RKO (cell line): ENCODE results near the gene FKBP3.
"Not testable (repeated sequence)": the region's sequence is repeated elsewhere in the genome, so short reads cannot be mapped to it uniquely, and the experiment has no call there.

Experiments used
- DNase-seq: peaks from one replicate; pipeline ENCODE4 v3.0.0-alpha.2; 2016; ENCODE audit warnings: low spot score

The FKBP3 gene

GRCh38 chr14:45134051-45134958, at the start of gene FKBP3:
FKBP3 (minus strand) TSS chr14:45134481; CDS start chr14:45134456, 25 bp downstream.
- peak; percentile 99 for DNase-seq

DNA sequence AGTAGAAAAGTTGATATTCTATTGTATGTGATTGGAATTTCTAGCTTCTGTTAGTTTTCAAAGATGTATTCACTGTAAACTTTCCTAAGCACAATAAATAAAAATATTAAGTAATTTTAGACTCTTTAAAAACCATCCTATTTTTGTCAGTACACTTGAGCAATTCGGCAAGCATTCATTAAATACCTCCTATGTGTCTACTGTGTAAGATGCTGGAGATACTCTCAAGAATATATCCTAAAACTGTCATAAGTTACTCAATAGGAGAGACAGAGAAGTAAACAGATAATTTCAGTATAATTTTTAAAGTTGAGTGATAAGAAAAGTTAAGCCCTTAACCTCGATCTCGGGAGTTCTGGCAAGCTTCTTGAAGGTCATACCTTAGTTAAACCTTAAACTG, 47.5 kb upstream of the FKBP3 start:
- no peak for DNase-seq

DNA sequence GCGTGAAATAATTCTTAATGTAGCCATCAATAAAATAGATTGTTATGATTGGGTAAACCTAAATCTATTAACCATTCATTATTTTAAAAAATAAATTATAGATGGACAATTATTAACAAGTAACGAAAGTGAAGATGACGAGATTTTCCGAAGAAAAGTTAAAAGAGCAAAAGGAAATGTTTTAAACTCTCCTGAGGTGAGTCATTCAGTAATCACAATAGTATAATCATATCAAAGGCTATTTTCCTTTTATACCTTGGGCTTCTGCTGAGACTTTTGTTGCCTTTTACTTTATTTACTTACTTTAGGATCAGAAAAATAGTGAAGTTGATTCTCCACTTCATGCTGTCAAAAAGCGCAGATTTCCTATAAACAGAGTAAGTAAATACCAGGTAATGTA, 47.0 kb upstream of the FKBP3 start:
- no peak for DNase-seq

DNA sequence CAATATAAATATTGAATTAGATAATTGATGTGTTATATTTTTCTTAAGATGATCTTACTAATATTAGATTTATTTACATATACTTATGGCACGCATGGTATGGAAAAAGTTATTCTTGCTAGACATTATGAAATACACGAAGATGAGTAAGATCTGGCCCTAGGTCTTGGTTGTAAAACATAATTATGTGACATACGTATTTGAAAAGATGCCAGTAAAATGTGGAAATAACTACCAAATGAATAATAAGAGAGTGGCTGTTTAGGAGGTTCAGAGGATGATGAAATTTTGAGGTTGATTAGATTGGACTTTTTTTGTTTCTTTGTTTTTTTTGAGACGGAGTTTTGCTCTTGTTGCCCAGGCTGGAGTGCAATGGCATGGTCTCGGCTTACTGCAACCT, 42.8 kb upstream of the FKBP3 start:
- peak; percentile 38 for DNase-seq

- DNase-seq = no peak
Observed at GRCh38 chr14:45169906-45170305, 35.6 kb upstream of the FKBP3 start.

- DNase-seq = peak; percentile 14
Observed at GRCh38 chr14:45156067-45156466, 21.8 kb upstream of the FKBP3 start.

DNA sequence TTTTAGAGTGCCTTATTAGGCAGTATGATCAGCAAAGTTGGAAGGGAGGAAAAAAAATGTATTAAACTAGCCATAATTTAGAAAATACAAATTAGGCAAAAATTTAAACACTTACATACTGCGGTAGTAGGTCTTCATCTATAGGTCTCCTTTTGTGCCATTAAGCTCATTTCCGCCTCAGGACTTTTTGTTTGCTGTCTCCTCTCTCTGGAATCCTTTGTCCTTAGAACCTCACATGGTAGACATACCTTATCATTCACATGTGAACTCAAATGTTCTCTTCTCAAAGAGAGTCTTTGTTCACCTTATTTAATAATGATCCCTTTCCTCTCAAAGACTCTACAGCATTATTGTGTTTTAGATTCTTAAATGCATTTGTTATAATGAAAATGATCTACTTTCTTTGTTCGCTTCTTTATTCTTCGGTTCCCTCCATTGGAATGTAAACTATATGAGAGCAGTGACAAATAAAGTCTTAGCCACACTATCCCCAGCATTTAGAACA, 16.2 kb upstream of the FKBP3 start:
- DNase-seq = no peak

- DNase-seq = no peak
Observed at GRCh38 chr14:45149602-45150001, 15.3 kb upstream of the FKBP3 start.

GRCh38 chr14:45145214-45145613, 10.9 kb upstream of the FKBP3 start:
- no peak for DNase-seq

DNA sequence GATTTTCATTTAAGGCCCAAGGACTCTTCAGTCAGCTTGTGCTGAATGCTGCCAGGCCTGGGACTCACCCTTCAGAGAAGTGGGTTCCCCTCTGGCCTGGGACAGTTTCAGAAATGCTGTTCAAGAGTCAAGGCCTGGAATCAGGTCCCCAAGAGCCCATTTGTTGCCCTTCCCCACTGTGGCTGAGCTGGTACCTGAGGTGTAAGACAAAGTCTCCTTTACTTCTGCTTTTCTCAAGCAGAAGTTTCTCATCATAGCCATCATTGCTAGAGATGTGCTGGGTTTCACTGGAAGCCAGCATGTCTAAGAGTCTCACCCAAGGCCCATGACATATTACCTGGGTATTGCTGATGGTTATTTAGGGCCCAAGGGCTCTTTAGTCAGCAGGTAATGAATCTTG, 10.4 kb upstream of the FKBP3 start:
- DNase-seq = no peak

GRCh38 chr14:45142083-45142482, 7.8 kb upstream of the FKBP3 start:
- DNase-seq = not testable (repeated sequence)

GRCh38 chr14:45140661-45141187, 6.4 kb upstream of the FKBP3 start:
- DNase-seq = peak; percentile 47

DNA sequence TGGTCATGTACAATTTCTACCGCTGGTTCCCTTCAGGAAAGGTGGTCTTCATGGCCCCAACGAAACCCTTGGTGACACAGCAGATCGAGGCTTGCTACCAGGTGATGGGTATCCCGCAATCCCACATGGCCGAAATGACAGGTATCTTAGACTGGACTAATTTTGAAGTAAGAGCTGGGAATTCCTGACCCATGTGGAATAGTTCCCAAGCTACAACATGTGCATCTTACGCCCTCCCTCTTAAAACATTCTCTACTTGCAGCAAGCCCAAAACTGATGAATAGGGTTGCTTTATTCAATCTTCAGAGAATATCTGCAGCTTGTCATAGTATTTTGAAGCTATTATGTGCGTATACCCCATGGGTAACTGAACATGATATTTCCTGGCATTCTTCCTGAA, 2.1 kb upstream of the FKBP3 start:
- peak; percentile 52 for DNase-seq

DNA sequence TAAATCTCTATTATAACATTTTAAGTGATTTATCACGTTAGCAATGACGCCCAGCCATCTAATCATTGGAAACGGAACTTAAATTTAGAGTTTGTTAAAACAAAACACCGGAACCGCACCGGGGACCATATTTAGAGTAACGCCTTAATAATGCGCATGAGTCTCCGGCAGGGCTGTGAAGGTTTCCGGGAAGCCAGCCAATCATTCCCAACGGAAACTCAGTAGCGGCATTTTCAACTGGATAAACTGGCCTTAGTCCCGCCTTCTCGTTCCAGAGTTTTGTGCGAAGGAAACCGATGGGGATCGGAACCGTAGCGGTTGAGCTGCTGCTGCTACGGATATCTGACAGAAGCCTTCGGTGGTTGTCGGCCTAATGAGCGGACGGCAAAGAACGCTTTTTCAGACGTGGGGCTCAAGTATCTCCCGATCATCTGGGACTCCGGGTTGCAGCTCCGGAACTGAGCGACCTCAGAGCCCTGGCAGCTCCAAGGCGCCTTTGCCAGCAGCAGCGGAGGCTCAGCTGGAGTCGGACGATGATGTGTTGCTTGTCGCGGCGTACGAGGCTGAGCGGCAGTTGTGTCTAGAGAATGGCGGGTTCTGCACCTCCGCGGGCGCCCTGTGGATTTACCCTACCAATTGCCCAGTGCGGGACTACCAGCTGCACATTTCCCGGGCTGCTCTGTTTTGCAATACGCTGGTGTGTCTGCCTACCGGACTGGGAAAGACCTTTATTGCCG, 1.5 kb upstream of the FKBP3 start, which contains the start of gene FANCM:
Gene FANCM, plus strand, starts transcription at position 272 of the 737 bp plus-strand sequence. Its CDS starts 102 bp downstream, at position 374.
- DNase-seq = peak; percentile 98

DNA sequence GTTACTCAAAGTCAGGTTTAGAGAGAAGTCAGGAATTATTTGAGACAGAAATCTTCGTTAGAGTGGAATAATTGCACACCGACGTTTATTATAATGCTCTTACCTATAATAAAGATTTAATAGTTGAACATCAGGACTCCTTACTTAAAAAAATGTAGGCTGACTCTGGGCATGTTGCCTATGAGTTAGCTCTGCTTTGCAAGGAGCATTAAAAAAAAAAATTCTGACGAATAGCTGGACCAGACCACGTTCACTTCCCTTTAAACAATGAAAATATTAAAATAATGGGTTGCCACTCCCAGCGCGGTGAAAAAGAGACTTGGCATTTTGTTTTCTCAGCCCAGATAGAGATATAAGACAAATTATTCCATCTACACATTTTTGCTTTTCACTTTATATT, 875 bp upstream of the FKBP3 start:
- DNase-seq = peak; percentile 67

DNA sequence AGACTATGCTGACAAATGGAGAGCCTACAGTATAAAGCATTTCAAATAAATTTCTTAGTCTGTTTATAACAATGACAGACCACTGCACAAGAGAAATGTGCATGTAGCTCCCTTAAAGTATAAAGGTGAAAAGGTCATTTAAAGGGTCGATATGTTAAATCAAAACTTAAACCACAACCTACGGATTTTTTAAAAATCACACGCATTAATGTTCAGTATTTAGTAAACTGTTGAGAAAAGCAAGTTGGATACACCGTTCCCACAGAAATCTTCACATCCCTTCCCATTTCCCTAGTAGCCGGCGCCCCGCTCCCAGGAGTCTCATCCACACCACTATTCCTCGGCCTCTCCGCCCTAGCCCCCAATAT, 614 bp downstream of the FKBP3 start:
- DNase-seq = peak; percentile 30

- DNase-seq = no peak
Observed at GRCh38 chr14:45128963-45129629, 5.2 kb downstream of the FKBP3 start.

- no peak for DNase-seq
Observed at GRCh38 chr14:45125754-45126153, 8.5 kb downstream of the FKBP3 start.

DNA sequence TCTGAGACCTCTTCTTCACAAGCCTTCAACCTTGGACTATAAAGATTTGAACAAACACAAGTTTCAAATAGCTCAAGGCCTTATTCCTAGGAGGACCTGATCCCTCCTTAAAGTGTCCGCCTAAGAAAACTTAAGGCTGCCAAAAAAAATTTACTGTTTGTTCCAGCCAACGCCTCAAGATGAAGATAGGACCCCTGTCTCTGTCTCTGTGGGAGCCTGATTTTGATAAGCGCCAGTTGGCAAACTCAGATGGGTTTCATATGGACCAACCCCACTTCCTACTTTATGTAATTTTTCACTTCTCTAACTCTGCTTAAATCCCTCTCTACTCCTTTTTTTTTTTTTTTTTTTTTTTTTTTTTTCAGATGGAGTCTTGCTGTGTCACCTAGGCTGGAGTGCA, 11.0 kb downstream of the FKBP3 start:
- no peak for DNase-seq

DNA sequence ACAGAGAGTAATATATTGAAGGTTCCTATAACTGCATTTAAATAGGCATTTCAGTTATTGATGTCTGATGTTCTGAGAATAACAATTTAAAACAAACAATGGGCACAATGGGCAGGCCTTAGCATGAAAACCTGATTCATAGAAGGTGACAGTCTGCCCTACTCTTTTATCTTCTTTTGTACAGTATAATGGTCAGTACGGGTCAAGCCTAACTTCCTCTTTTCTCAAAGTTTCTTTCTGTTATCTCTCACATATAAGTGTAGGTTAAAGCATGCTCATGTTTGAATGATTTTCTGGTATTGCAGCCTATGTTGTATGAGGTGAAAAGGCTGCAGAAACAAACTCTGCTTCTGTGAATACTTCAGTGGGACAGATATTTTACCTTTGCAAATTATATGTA, 14.2 kb downstream of the FKBP3 start:
- no peak for DNase-seq

DNA sequence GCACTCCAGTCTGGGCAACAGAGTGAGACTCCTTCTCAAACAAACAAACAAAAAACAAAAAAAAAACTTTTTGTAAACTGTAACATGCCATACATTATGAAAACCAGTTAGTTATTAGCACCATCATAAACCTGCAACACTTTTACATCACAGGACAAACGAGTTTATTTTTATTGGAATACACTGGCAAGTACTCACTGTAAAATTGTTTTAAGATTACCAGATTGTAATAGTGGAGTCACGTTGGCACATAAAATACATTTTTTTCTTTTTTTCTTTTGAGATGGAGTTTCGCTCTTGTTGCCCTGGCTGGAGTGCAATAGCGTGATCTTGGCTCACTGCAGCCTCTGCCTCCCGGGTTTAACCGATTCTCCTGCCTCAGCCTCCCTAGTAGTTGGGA, 15.7 kb downstream of the FKBP3 start:
- no peak for DNase-seq

- DNase-seq = no peak
Observed at GRCh38 chr14:45114327-45114726, 20.0 kb downstream of the FKBP3 start.
